GM12878 (cell line): ENCODE data around the gene UBE2F. TPM values are rescaled to one million over a fixed set of nuclear protein-coding genes. Genes with fewer than 3 reads are reported as not detected.

Experiments used
- ATAC-seq: fragments of 200-7000 bp; cut with Tn5 transposase; 3 replicates; pipeline ENCODE4 v1.9.1; 2020; ENCODE audit warnings: mild to moderate bottlenecking, moderate library complexity
- BruUV-seq: library from RNA; stranded (reverse); fragments of 400-500 nt; replicated peaks from 2 replicates; lab custom pipeline; 2021; lab: Mats Ljungman, UMichigan
- CTCF ChIA-PET: fragments of 300-600 bp; sonication (Branson Sonifier 250); formaldehyde crosslinking; extraction: SDS; loops from one replicate; lab custom pipeline; 2021; ENCODE audit warnings: inconsistent platforms; lab: Yijun Ruan, JAX
- POLR2A ChIA-PET: fragments of 350-600 bp; formaldehyde crosslinking; extraction: SDS; loops from one replicate; lab custom pipeline; 2021; ENCODE audit warnings: inconsistent platforms; lab: Charles Lee
- RAD21 ChIA-PET: fragments of 300-600 bp; sonication (Branson Sonifier 250); formaldehyde crosslinking; loops from one replicate; lab custom pipeline; 2023; ENCODE audit warnings: antibody characterized with exemption; ENCODE audit not compliant: unreplicated experiment; lab: Charles Lee
- SMC1A ChIA-PET: fragments of 300-600 bp; sonication (Branson Sonifier 250); formaldehyde crosslinking; loops from one replicate; lab custom pipeline; 2023; ENCODE audit not compliant: unreplicated experiment, uncharacterized antibody; lab: Charles Lee
- DNase-seq: peaks from one replicate; pipeline ENCODE4 v3.0.0-alpha.2; 2011; ENCODE audit warnings: low read depth, low spot score
- FAIRE-seq: peaks from 3 replicates; lab custom pipeline; 2011; peaks lifted over from hg19 to GRCh38; lab: Jason Lieb, UNC
- H2AFZ ChIP-seq: 2 replicates; pipeline ENCODE4 v1.6.0; 2011; ENCODE audit warnings: low read depth, low read length, control low read depth; ENCODE audit not compliant: control insufficient read depth
- H3K27ac ChIP-seq: 2 replicates; pipeline ENCODE4 v1.5.1; 2011; ENCODE audit warnings: control low read depth; ENCODE audit not compliant: control insufficient read depth, insufficient read depth
- H3K27me3 ChIP-seq, 2 experiments: replicated peaks in 1 of 2; 2 replicates each; pipeline versions ENCODE4 v1.6.0 to v1.6.1; 2011; ENCODE audit warnings: low read length in 1 of 2; ENCODE audit not compliant: control insufficient read depth in 2 of 2, insufficient read depth in 2 of 2
- H3K36me3 ChIP-seq, 2 experiments: 2 replicates each; pipeline ENCODE4 v1.5.1; 2011; ENCODE audit warnings: low read length in 1 of 2; ENCODE audit not compliant: control insufficient read depth in 2 of 2, insufficient read depth in 2 of 2
- H3K4me1 ChIP-seq: 2 replicates; pipeline ENCODE4 v1.6.1; 2011; ENCODE audit warnings: mild to moderate bottlenecking, low read length, moderate library complexity, mixed read lengths; ENCODE audit not compliant: control insufficient read depth, insufficient read depth
- H3K4me2 ChIP-seq: 2 replicates; pipeline ENCODE4 v1.6.0; 2011; ENCODE audit warnings: control low read depth; ENCODE audit not compliant: control insufficient read depth, insufficient read depth
- H3K4me3 ChIP-seq: fragments of 200-600 bp; sonication (generic); 2 replicates; pipeline ENCODE4 v1.5.1; 2016
- H3K79me2 ChIP-seq: 2 replicates; pipeline ENCODE4 v1.6.0; 2011; ENCODE audit warnings: low read length; ENCODE audit not compliant: control insufficient read depth, insufficient read depth
- H3K9ac ChIP-seq: 2 replicates; pipeline ENCODE4 v1.8.0; 2011; ENCODE audit warnings: low read length, control low read depth, mixed read lengths; ENCODE audit not compliant: control insufficient read depth, insufficient read depth
- H3K9me3 ChIP-seq: replicated peaks from 3 replicates; pipeline ENCODE4 v1.5.1; 2011; ENCODE audit warnings: mild to moderate bottlenecking, low read length; ENCODE audit not compliant: control insufficient read depth, insufficient read depth
- H4K20me1 ChIP-seq: 2 replicates; pipeline ENCODE4 v1.6.0; 2011; ENCODE audit not compliant: control insufficient read depth, insufficient read depth
- BRCA1 ChIP-seq: IDR thresholded peaks from 2 replicates; pipeline ENCODE4 v1.6.1; 2011; ENCODE audit warnings: low read depth, low read length, improper control_type of control experiment
- EED ChIP-seq: sonication (generic); IDR thresholded peaks from 2 replicates; pipeline ENCODE4 v1.6.1; 2016; ENCODE audit warnings: antibody characterized with exemption, low read depth
- ETV6 ChIP-seq, 2 experiments: fragments of 450-650 bp in 1 of 2; IDR thresholded peaks in 1 of 2; conservative IDR thresholded peaks in 1 of 2; 2 replicates each; pipeline ENCODE4 v1.6.1; 2014; ENCODE audit warnings: antibody characterized with exemption in 1 of 2, borderline replicate concordance in 1 of 2, low read depth in 1 of 2, mild to moderate bottlenecking in 1 of 2, moderate library complexity in 1 of 2
- EZH2 ChIP-seq: IDR thresholded peaks from 2 replicates; pipeline ENCODE4 v1.6.1; 2012; ENCODE audit warnings: low read depth, mild to moderate bottlenecking, control low read depth, inconsistent platforms, low read length, borderline replicate concordance; ENCODE audit not compliant: control insufficient read depth
- GATAD2B ChIP-seq: fragments of 450-650 bp; conservative IDR thresholded peaks from 2 replicates; pipeline ENCODE4 v1.6.1; 2017; ENCODE audit warnings: low read depth, mild to moderate bottlenecking, moderate library complexity
- HDAC6 ChIP-seq: fragments of 200-600 bp; sonication (generic); IDR thresholded peaks from one replicate; pipeline ENCODE4 v1.8.0; 2017; ENCODE audit warnings: antibody characterized with exemption; ENCODE audit not compliant: unreplicated experiment
- LARP7 ChIP-seq: fragments of 450-650 bp; IDR thresholded peaks from 2 replicates; pipeline ENCODE4 v1.6.1; 2017; ENCODE audit warnings: mild to moderate bottlenecking
- MEF2B ChIP-seq: fragments of 450-650 bp; IDR thresholded peaks from 2 replicates; pipeline ENCODE4 v1.6.1; 2018; ENCODE audit warnings: mild to moderate bottlenecking, moderate library complexity; ENCODE audit not compliant: partially characterized antibody, poor library complexity, severe bottlenecking
- MTA3 ChIP-seq: IDR thresholded peaks from 2 replicates; pipeline ENCODE4 v1.6.1; 2012; ENCODE audit warnings: low read length, inconsistent platforms, borderline replicate concordance
- MXI1 ChIP-seq: fragments of 150-350 bp; IDR thresholded peaks from 2 replicates; pipeline ENCODE4 v1.6.1; 2011; ENCODE audit warnings: low read depth, mild to moderate bottlenecking, inconsistent platforms, low read length, improper control_type of control experiment
- RB1 ChIP-seq: fragments of 450-650 bp; formaldehyde crosslinking; IDR thresholded peaks from 2 replicates; pipeline ENCODE4 v1.6.1; 2017; ENCODE audit warnings: mild to moderate bottlenecking, borderline replicate concordance
- RELA ChIP-seq: fragments of 450-650 bp; IDR thresholded peaks from 2 replicates; pipeline ENCODE4 v1.8.0; 2014; ENCODE audit warnings: borderline replicate concordance; ENCODE audit not compliant: partially characterized antibody
- RFX5 ChIP-seq: IDR thresholded peaks from 2 replicates; pipeline ENCODE4 v1.6.1; 2011; ENCODE audit warnings: low read depth, low read length, improper control_type of control experiment
- TARDBP ChIP-seq: IDR thresholded peaks from 2 replicates; pipeline ENCODE4 v1.6.1; 2016; ENCODE audit warnings: borderline replicate concordance
- TCF12 ChIP-seq: IDR thresholded peaks from 2 replicates; pipeline ENCODE4 v1.6.1; 2011; ENCODE audit warnings: low read depth, mild to moderate bottlenecking, low read length
- YBX1 ChIP-seq: fragments of 450-650 bp; IDR thresholded peaks from 2 replicates; pipeline ENCODE4 v1.6.1; 2016; ENCODE audit warnings: antibody characterized with exemption
- ZBED1 ChIP-seq: IDR thresholded peaks from 2 replicates; pipeline ENCODE4 v1.6.1; 2016; ENCODE audit warnings: borderline replicate concordance
- ZNF384 ChIP-seq: IDR thresholded peaks from 2 replicates; pipeline ENCODE4 v1.6.1; 2012; ENCODE audit warnings: low read depth, mild to moderate bottlenecking, low read length, improper control_type of control experiment, borderline replicate concordance
- WGBS: methylation state at CpG from one replicate; pipeline ENCODE4 v1.1.6; 2016; ENCODE audit warnings: low lambda C conversion rate; ENCODE audit not compliant: insufficient replicate concordance, insufficient coverage; ENCODE audit errors: missing lambda C conversion rate; 5-methylcytosine and 5-hydroxymethylcytosine counted together
- in situ Hi-C: fragments of 300-500 bp; cut with MboI; formaldehyde crosslinking; loops from 9 replicates; pipeline ENCODE4 v1.14.3; 2018; ENCODE audit warnings: mixed read lengths
- intact Hi-C: fragments of 100-400 bp; cut with micrococcal nuclease; formaldehyde crosslinking; loops from one replicate; pipeline ENCODE4 v1.14.2; 2022; ENCODE audit not compliant: unreplicated experiment
- polyA plus RNA-seq, 11 experiments: library from polyadenylated mRNA; depleted of rRNA in 4 of 11; unstranded in 6 of 11; stranded (reverse) in 5 of 11; fragments of >200 nt; fragmentation: Nextera tagmentation in 4 of 11; fragmentation: Illumina TruSeq in 1 of 11; extraction: Ambion mirVana in 4 of 11; extraction: Trizol in 1 of 11; gene quantifications; 1 replicate in 1 of 11; 2 replicates in 10 of 11; pipeline versions ENCODE4 v1.2.1 to v1.2.3, GENCODE V29; 2011 to 2016; ENCODE audit warnings: inconsistent platforms in 2 of 11, missing spikeins in 2 of 11, low read depth in 1 of 11
- total RNA-seq, 4 experiments: library from RNA; depleted of rRNA in 3 of 4; stranded (reverse); fragments of >200 nt in 3 of 4; fragmentation: Illumina TruSeq in 1 of 4; extraction: Trizol in 1 of 4; gene quantifications; 2 replicates each; pipeline versions ENCODE4 v1.2.1 to v1.2.3, GENCODE V29; 2013 to 2021
- TF ChIP-seq, protein P1 (sequence below): fragments of 450-650 bp; IDR thresholded peaks from 2 replicates; pipeline ENCODE4 v1.6.1; 2017; ENCODE audit warnings: borderline replicate concordance
- TF ChIP-seq, protein P2 (sequence below): IDR thresholded peaks from 2 replicates; pipeline ENCODE4 v1.6.1; 2012; ENCODE audit warnings: improper control_type of control experiment, low read depth, low read length; ENCODE audit not compliant: insufficient replicate concordance

Gene UBE2F
- total and polyA plus RNA-seq, 10 of the 15 experiments (the other 5 are each of a cell fraction or from before 2014, with no cell fraction given), result 12.3 to 64.4 (median 31.5) TPM

DNA sequence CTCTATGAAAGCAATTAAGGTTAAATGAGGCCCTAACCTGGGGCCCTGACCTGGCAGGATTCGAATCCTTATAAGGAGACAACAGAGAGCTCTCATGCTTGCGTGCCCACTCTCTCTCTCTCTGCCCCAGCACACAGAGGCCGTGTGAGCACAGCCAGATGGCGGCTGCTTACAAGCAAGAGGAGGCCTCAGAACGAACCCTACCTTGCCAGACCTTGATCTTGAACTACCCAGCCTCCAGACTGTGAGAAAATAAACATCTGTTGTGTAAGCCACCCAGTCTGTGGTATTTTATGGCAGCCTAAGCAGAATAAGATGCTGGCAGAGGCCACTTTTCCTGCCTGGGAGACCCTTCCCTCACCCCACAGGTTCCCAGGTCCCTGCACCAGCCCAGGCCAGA, 5.2 kb upstream of the UBE2F start:
- intact Hi-C loops, result no loop called here
- POLR2A ChIA-PET, result no interaction called here
- DNase-seq (no peak), ATAC-seq (no peak), FAIRE-seq (no peak)
- Histone ChIP-seq H3K4me2 (no peak overlapping the region), H2AFZ (no peak overlapping the region), H3K36me3 (no peaks in the 10 kb centered on the region), H3K9ac (no peak overlapping the region), H3K9me3 (peaks cover 6% of the 10 kb centered on the region; the same call in 2 of the 3 replicates), H3K4me3 (no peak overlapping the region), H3K27me3 (no peaks in the 10 kb centered on the region; a peak in 3 of 4 replicates), H3K79me2 (no peaks in the 10 kb centered on the region), H3K4me1 (no peaks in the 10 kb centered on the region), H4K20me1 (no peaks in the 10 kb centered on the region), H3K27ac (no peak overlapping the region)
- SMC1A ChIA-PET, result interaction anchor here (0.5 kb wide), 1 partner anchor 66 kb away, joined by 3 read pairs; no protein-coding TSS in a partner anchor
- no TSS peak for BruUV-seq
- RAD21 ChIA-PET, result no interaction called here
- WGBS, result 9% methylated on average over 5 of the region's 5 CpGs
- TF ChIP-seq ZBED1, result no peak
- TF ChIP-seq EZH2, result no peak
- no peak for TF ChIP-seq RB1
- TF ChIP-seq TCF12, result no peak
- no peak for TF ChIP-seq GATAD2B
- no peak for TF ChIP-seq RFX5
- TF ChIP-seq, protein P1, sequence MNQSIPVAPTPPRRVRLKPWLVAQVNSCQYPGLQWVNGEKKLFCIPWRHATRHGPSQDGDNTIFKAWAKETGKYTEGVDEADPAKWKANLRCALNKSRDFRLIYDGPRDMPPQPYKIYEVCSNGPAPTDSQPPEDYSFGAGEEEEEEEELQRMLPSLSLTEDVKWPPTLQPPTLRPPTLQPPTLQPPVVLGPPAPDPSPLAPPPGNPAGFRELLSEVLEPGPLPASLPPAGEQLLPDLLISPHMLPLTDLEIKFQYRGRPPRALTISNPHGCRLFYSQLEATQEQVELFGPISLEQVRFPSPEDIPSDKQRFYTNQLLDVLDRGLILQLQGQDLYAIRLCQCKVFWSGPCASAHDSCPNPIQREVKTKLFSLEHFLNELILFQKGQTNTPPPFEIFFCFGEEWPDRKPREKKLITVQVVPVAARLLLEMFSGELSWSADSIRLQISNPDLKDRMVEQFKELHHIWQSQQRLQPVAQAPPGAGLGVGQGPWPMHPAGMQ, result no peak
- TF ChIP-seq LARP7, result no peak
- TF ChIP-seq EED, result no peak
- no peak for TF ChIP-seq ZNF384
- TF ChIP-seq HDAC6, result no peak
- TF ChIP-seq ETV6 (conservative IDR thresholded peaks at IDR 0.05 in 1 of 2, IDR thresholded peaks at IDR 0.05 in 1 of 2; ENCODE audit: borderline replicate concordance in 1 of 2, low read depth in 1 of 2), result no peak
- no peak for TF ChIP-seq YBX1
- TF ChIP-seq, protein P2, sequence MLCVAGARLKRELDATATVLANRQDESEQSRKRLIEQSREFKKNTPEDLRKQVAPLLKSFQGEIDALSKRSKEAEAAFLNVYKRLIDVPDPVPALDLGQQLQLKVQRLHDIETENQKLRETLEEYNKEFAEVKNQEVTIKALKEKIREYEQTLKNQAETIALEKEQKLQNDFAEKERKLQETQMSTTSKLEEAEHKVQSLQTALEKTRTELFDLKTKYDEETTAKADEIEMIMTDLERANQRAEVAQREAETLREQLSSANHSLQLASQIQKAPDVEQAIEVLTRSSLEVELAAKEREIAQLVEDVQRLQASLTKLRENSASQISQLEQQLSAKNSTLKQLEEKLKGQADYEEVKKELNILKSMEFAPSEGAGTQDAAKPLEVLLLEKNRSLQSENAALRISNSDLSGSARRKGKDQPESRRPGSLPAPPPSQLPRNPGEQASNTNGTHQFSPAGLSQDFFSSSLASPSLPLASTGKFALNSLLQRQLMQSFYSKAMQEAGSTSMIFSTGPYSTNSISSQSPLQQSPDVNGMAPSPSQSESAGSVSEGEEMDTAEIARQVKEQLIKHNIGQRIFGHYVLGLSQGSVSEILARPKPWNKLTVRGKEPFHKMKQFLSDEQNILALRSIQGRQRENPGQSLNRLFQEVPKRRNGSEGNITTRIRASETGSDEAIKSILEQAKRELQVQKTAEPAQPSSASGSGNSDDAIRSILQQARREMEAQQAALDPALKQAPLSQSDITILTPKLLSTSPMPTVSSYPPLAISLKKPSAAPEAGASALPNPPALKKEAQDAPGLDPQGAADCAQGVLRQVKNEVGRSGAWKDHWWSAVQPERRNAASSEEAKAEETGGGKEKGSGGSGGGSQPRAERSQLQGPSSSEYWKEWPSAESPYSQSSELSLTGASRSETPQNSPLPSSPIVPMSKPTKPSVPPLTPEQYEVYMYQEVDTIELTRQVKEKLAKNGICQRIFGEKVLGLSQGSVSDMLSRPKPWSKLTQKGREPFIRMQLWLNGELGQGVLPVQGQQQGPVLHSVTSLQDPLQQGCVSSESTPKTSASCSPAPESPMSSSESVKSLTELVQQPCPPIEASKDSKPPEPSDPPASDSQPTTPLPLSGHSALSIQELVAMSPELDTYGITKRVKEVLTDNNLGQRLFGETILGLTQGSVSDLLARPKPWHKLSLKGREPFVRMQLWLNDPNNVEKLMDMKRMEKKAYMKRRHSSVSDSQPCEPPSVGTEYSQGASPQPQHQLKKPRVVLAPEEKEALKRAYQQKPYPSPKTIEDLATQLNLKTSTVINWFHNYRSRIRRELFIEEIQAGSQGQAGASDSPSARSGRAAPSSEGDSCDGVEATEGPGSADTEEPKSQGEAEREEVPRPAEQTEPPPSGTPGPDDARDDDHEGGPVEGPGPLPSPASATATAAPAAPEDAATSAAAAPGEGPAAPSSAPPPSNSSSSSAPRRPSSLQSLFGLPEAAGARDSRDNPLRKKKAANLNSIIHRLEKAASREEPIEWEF, result no peak
- TF ChIP-seq MEF2B, result no peak
- TF ChIP-seq MXI1, result no peak
- TF ChIP-seq TARDBP, result no peak
- no peak for TF ChIP-seq BRCA1
- no peak for TF ChIP-seq RELA
- no peak for TF ChIP-seq MTA3
- CTCF ChIA-PET, result interaction anchor here (1.2 kb wide), 1 partner anchor 14 kb away, joined by 3 read pairs; no protein-coding TSS in a partner anchor
- in situ Hi-C loops, result no loop called here
